Left colon (tissue), 2 donors: Measurements from ENCODE around the gene PRR36. TPM values are rescaled to one million over a fixed set of nuclear protein-coding genes. Genes with fewer than 3 reads are reported as not detected.

Experiments used
- ATAC-seq: fragments of 200-7000 bp; cut with Tn5 transposase; one replicate; pipeline ENCODE4 v1.9.1; 2020; ENCODE audit warnings: mild to moderate bottlenecking, moderate library complexity
- DNase-seq, 2 donors: peaks; one replicate each; pipeline ENCODE4 v3.0.0-alpha.2; 2020
- intact Hi-C, 2 donors: fragments of 100-400 bp; cut with DNase I in 1 of 2; cut with micrococcal nuclease in 1 of 2; formaldehyde crosslinking; loops; one replicate each; pipeline versions ENCODE4 v1.11.2 to v1.14.0; 2022; cut with DNase I, micrococcal nuclease
- total RNA-seq, 2 donors: library from RNA; stranded (reverse); fragmentation: NEBNext Ultra II Directional; extraction: Animal tissue kit (Norgen Biotek cat#: 25700); gene quantifications; one replicate each; pipeline ENCODE4 v1.2.1, GENCODE V29; 2021
- donor health status: DM: no; HTN: no; CAD: no.
- donor health status: DM: yes; HTN: yes; CAD: no.

PRR36 gene
- total RNA-seq, 2 donors from 2014 or later = 0.22 to 0.46 TPM

DNA sequence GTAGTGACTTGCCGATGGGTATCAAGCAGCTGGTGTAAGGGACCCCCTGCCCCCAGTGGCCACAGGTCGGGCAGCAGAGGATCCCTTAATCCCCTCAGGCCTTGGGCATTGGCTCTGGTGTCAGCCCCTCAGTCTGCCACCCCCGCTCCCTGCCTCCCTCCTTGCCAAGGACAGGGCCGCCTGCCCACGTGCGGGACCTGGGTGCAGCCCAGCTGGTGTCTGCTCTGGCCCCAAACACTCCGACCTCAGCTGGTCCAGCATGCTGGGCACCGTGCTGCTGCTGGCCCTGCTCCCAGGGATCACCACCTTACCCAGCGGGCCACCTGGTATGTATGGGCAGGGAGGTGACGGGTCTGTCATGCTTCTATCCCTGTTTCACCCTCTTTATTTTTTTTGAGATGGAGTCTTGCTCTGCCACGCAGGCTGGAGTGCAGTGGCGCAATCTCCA is 40.4 kb upstream of the PRR36 start, which contains the start of gene TGFBR3L:
TSS of gene TGFBR3L (plus strand) at position 233 of the 448 bp plus-strand sequence.
- ATAC-seq (no peak), DNase-seq (peak in 1 of 2 donors; percentile 21)
- intact Hi-C loops = no loop called here

- intact Hi-C loops = no loop called here
- DNase-seq = peak in 1 of 2 donors; percentile 20
- ATAC-seq = no peak
Measured at GRCh38 chr19:7914099-7914498, 39.9 kb upstream of the PRR36 start.

DNA sequence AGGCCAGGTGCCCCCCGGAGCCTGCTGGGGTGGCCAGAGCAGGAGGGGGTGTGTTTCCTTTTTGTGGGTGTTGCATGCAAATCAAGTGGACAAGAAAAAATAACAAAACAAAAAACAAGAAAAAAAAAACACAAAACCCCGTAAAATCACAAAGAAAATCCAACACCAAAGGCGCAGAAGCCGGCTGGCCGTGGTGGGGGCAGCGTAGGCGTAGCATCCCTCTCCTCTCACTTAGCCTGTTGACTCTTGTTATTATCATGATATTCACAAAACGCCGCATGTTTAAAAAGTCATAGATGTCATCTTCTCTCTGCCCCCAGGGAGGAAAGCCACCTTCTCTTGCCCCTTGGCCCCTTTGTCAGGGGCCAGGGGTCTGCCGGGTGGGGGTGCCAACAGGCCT is 39.5 kb upstream of the PRR36 start:
- intact Hi-C loops = no loop called here

GRCh38 chr19:7912697-7913564 is 38.7 kb upstream of the PRR36 start:
- intact Hi-C loops = no loop called here
- DNase-seq (peak in 1 of 2 donors; percentile 22), ATAC-seq (no peak)

More for the DNA sequence above, 39.5 kb upstream of the PRR36 start:
- no peak for DNase-seq
- ATAC-seq = no peak

- intact Hi-C loops = no loop called here
- ATAC-seq (no peak), DNase-seq (peak; percentile 4 to 26)
Measured at GRCh38 chr19:7912144-7912696, 38.0 kb upstream of the PRR36 start.

DNA sequence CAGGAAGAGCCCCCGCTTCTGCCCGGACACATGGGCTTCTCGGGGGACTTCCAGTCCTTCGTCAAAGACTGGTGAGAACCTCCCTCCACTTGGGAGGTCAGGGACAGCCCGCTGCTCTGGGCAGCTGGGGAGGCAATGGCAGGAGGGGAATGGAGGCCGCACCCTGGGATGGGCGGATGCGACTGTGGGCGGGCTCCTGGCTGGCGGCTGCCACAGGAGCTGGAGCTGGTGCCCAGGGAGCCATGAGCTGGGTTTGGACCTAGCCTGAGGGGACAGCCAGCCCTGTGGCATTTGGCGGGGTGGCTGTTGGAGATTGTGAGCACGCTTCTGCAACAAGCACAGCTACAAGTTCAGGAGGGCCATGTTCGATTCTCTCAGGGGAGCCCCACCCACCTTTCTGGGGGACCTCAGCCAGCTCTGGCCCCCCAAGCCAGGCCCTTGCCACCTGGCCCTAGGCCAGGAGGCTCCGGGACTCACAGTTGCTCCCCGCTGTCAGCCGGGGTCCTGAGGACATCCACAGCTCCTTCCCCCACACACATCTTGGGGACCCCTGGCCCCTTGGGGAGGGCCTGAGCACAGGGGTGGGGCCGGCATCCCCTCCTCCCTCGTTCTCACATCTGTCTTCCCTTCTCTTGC is 37.4 kb upstream of the PRR36 start:
- intact Hi-C loops = no loop called here
- peak; percentile 9 for ATAC-seq
- DNase-seq = peak; percentile 5 to 23

GRCh38 chr19:7910321-7911161 is 36.4 kb upstream of the PRR36 start:
- peak in 1 of 2 donors; percentile 21 for DNase-seq
- intact Hi-C loops = no loop called here
- ATAC-seq = no peak

DNA sequence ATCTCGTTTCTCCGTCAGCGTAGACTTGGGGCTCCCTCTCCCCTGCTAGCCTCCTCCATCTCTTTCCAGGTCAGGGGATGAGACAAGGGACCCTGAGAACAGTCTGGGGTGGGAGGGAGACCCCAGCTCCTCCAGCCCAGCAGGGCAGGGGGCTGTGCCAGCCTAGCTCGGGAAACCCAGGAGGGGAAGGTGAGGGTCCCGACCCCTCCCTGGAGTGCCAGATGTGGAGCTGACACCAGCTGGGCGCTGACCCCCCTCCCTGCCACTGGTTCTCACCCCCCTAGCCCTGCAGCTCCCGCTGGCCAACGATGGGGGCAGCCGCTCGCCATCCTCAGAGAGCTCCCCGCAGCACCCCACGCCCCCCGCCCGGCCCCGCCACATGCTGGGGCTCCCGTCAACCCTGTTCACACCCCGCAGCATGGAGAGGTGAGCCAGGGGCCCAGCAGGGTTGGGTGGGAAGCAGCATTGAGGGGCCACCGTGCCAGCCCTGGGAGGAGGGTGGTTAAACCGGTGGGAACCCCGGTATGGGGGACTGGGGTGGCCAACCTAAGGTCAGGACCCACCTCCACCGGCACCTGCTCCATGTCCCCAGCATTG is 35.4 kb upstream of the PRR36 start:
- intact Hi-C loops = no loop called here
- ATAC-seq = no peak
- DNase-seq = no peak

DNA sequence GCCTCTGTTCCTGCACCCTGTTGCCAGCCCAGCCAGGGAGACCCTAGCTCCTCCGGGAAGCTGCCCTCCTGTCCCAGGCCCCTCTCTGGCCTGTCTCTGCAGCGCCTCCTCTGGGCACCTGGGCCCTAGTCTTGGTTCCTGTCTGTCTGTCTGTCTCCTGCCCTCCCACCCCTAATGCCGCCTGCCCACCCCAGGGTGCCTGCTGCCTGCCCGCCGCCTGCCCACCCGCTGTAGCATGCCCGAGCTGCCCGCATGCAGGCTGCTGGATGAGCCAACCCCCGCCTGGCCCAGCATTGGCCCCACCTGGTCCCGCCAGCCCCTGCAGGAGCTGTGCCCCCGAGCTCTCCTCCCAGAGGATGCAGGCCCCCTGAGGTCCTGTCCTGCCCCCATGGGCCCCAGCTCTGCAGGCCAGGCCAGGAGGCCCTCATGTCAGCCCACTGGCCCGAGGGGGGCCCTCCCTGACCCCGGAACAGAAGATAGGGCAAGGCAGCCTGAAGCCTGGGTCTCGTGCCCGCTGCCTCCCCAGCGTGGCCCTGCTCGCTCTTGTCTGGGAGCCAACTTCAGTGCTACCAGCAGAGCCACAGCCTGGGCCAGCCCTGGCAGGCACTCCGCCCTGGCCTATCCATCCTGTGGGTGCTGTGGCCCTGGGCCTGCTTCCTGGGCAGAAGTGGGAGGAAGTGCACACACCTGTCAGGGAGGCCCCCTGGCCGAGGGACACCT is 34.7 kb upstream of the PRR36 start:
- ATAC-seq (no peak), DNase-seq (no peak)
- intact Hi-C loops = no loop called here

DNA sequence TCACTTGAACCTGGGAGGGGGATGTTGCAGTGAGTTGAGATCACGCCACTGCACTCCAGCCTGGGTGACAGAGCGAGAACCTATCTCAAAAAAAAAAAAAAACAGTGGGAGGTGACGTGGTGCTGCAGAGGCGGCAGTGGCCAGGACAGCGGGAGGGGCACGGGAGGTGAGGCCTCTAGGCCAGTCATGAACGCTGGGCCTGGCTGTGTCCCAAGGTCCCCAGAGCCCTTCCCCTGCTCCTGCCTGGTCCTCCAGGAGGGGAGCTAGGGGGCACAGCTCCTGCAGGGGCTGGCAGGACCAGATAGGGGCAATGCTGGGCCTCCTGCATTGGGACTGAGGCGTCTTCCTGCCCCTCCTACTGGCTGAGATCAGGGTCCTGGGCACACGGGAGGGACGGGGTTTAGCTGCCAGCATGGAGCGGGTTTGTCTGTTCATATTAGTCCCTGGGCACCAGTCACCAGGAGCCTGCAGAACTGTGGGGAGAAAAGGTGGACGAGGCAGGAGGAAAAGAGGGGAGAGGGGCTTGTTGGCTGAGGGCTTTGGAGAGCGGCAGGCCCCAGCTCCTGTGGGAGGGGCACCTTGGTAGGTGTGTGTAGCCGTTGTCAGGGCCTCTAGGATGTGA is 34.0 kb upstream of the PRR36 start:
- intact Hi-C loops = no loop called here
- ATAC-seq = no peak
- no peak for DNase-seq

GRCh38 chr19:7907544-7907943 is 33.4 kb upstream of the PRR36 start:
- ATAC-seq = no peak
- no peak for DNase-seq
- intact Hi-C loops = no loop called here

GRCh38 chr19:7907122-7907521 is 32.9 kb upstream of the PRR36 start:
- intact Hi-C loops = no loop called here
- DNase-seq = no peak

GRCh38 chr19:7905859-7906258 is 31.7 kb upstream of the PRR36 start:
- DNase-seq (no peak), ATAC-seq (no peak)
- intact Hi-C loops = no loop called here

More at GRCh38 chr19:7907122-7907521, 32.9 kb upstream of the PRR36 start:
- no peak for ATAC-seq

DNA sequence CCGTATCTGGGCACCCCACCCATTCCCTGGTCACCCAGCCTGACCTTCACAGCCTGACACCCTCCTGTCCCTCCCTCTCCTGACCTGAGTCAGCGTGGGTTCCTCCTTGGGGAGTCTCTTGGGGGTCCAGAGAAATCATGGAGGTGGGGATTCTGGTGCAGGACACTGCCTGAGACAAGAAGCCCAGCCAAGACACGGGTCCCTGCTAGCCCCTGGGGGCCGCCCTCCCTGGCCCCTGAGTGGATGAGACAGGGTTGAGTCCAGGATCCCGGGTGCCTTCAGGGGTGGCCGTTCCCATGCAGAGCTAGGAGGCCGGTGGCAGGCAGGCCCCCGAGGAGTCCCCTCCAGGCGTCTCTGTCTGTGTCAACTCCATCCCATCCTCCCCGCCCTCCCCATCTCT is 31.1 kb upstream of the PRR36 start:
- ATAC-seq (no peak), DNase-seq (no peak)
- intact Hi-C loops = no loop called here

DNA sequence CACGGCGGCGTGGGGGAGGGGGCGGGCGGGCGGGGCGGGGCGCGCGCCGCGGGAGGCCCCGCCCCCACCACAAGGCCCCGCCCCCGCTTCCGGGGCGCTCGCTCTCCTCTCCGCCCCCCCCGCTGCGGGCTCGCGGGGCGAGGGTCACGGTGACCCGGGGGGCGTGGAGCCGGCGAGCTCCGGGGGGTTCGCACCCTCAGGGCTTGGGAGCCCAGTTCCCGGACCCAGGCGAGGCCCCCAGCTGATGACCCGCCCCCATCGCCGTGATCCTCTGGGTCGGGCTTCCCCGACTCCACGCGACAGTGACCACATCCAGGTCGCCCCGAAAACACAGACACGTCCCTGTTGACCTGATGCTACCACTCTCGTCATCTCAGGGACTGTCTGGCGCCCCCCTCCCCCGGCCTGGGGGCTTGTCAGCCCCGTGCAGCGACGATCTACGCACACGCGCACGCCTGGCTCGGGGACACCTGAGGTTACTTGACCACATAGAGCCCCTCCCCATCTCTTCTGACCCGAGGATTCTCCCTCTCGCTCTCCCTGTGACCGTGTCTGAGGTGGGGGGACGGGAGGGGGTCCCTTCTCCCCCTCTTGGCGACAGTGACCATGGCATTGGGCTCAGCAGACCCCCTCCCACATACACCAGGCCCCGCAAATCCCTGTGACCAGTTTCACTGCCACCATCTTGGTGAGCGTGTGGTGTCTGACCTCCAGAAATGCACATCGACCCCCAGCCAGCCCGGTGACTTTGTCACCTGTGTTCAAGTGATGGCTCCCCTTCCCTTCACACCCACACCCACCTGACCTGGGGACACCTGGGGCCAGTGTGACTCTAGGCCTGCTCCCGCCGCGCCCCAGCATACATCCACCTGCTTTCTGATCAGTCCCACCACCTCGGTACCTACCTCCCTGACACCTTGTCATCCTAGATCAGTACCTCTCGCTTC is 30.2 kb upstream of the PRR36 start:
- intact Hi-C loops = no loop called here
- DNase-seq = peak in 1 of 2 donors; percentile 74
- ATAC-seq = peak; percentile 56

DNA sequence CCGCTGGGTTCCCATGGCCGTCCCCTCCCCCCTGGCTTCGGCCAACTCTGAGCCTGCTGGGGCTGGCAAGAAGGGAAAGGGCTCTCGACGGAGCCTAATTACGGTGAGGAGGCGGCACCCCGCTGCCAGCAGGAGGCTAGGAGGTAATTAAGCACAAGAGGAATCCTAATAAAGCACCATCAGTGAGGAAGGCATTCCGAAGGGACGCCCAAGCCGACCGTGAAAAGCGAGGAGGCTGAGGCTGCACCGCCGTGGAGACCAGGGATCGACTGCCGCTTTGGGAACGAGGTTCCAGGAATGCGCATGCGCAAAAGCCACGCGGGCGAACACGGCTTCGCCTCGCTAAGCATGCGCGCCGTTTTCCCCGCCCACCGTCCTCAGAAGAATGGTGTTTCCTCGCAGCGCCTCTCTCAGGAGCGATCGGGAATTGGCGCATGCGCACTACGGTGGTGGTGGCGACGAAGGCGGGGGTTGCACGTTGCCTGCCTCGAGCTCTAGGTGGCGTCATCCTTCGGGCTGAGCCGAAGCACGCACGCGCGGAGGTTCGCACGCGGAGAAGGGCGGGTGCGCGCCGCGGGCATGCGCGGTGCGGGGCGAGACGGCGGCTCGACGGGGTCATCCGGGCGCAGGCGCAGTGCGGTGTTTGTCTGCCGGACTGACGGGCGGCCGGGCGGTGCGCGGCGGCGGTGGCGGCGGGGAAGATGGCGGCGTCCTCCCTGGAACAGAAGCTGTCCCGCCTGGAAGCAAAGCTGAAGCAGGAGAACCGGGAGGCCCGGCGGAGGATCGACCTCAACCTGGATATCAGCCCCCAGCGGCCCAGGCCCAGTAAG is 29.3 kb upstream of the PRR36 start, which contains the start of gene MAP2K7:
TSS of gene MAP2K7 (plus strand) at position 634 of the 830 bp plus-strand sequence. CDS start at position 702, 68 bp downstream.
- intact Hi-C loops = no loop called here
- peak; percentile 81 for ATAC-seq
- peak; percentile 99 to 100 for DNase-seq
